Epithelial cell of esophagus (primary cell): ENCODE results near the gene PIP5K1C.

Source experiments
- DNase-seq: peaks from one replicate; pipeline ENCODE4 v3.0.0; 2010; ENCODE audit warnings: low read depth
- H3K4me3 ChIP-seq: 2 replicates; pipeline ENCODE4 v1.5.1; 2011; ENCODE audit warnings: mild to moderate bottlenecking, low read length, control low read depth
- CTCF ChIP-seq: IDR thresholded peaks from 2 replicates; pipeline ENCODE4 v1.5.1; 2011; ENCODE audit warnings: low read depth, mild to moderate bottlenecking, low read length, control low read depth, inconsistent platforms; ENCODE audit not compliant: insufficient read depth; ENCODE audit errors: missing control alignments

PIP5K1C gene

GRCh38 chr19:3708207-3708931 lies 8.1 kb upstream of the PIP5K1C start, which contains the start of gene TJP3:
TSS of gene TJP3 (plus strand) at chr19:3708384. CDS start at chr19:3728433, 20,049 bp downstream.
- no peak for TF ChIP-seq CTCF
- peak; percentile 39 for DNase-seq

GRCh38 chr19:3707868-3708206 lies 7.6 kb upstream of the PIP5K1C start:
- DNase-seq, result no peak
- no peak for TF ChIP-seq CTCF
- no peak overlapping the region for H3K4me3 ChIP-seq

More at GRCh38 chr19:3708207-3708931, 8.1 kb upstream of the PIP5K1C start, which contains the start of gene TJP3:
- no peak within 1 kb of the TSS for H3K4me3 ChIP-seq

GRCh38 chr19:3701200-3701599 lies 932 bp upstream of the PIP5K1C start:
- no peak for TF ChIP-seq CTCF
- no peak for DNase-seq
- H3K4me3 ChIP-seq, result no peak overlapping the region

- peak overlapping the region; percentile 70 for H3K4me3 ChIP-seq
- DNase-seq, result no peak
- TF ChIP-seq CTCF, result no peak
Measured at GRCh38 chr19:3699741-3700241, 477 bp downstream of the PIP5K1C start.

GRCh38 chr19:3698974-3699740 lies 1.1 kb downstream of the PIP5K1C start:
- peak overlapping the region; percentile 70 for H3K4me3 ChIP-seq
- no peak for TF ChIP-seq CTCF
- peak; percentile 39 for DNase-seq

- TF ChIP-seq CTCF, result no peak
- no peak overlapping the region for H3K4me3 ChIP-seq
- no peak for DNase-seq
Measured at GRCh38 chr19:3698386-3698950, 1.8 kb downstream of the PIP5K1C start.
